Ishikawa (cell line): ENCODE data around the gene NUMB.

Experiments
- CEBPB ChIP-seq: IDR thresholded peaks from 2 replicates; pipeline ENCODE4 v1.6.1; 2012
- CREB1 ChIP-seq: IDR thresholded peaks from 2 replicates; pipeline ENCODE4 v1.6.1; 2012; ENCODE audit warnings: low read depth
- EGR1 ChIP-seq: IDR thresholded peaks from 2 replicates; pipeline ENCODE4 v1.6.1; 2012
- EP300 ChIP-seq: IDR thresholded peaks from 2 replicates; pipeline ENCODE4 v1.6.1; 2012; ENCODE audit warnings: borderline replicate concordance
- FOXM1 ChIP-seq: IDR thresholded peaks from 2 replicates; pipeline ENCODE4 v1.6.1; 2012; ENCODE audit warnings: low read depth, borderline replicate concordance
- MAX ChIP-seq: IDR thresholded peaks from 2 replicates; pipeline ENCODE4 v1.6.1; 2012
- NFIC ChIP-seq: IDR thresholded peaks from 2 replicates; pipeline ENCODE4 v1.6.1; 2012
- RAD21 ChIP-seq: IDR thresholded peaks from 2 replicates; pipeline ENCODE4 v1.6.1; 2012; ENCODE audit warnings: low read depth
- REST ChIP-seq: IDR thresholded peaks from 2 replicates; pipeline ENCODE4 v1.6.1; 2012; ENCODE audit warnings: low read depth, mild to moderate bottlenecking
- TAF1 ChIP-seq: IDR thresholded peaks from 2 replicates; pipeline ENCODE4 v1.6.1; 2012; ENCODE audit warnings: low read depth, mild to moderate bottlenecking
- TCF12 ChIP-seq: IDR thresholded peaks from 2 replicates; pipeline ENCODE4 v1.6.1; 2012; ENCODE audit warnings: low read depth
- TEAD4 ChIP-seq: IDR thresholded peaks from 2 replicates; pipeline ENCODE4 v1.6.1; 2012
- USF1 ChIP-seq: IDR thresholded peaks from 2 replicates; pipeline ENCODE4 v1.6.1; 2012
- YY1 ChIP-seq: IDR thresholded peaks from 2 replicates; pipeline ENCODE4 v1.6.1; 2012; ENCODE audit warnings: low read depth
- ZBTB7A ChIP-seq: IDR thresholded peaks from 2 replicates; pipeline ENCODE4 v1.6.1; 2012; ENCODE audit warnings: low read depth

Gene NUMB

GRCh38 chr14:73244541-73245290 lies 213.6 kb downstream of the NUMB start:
- TF ChIP-seq TCF12 (no peak), FOXM1 (no peak), USF1 (no peak)

GRCh38 chr14:73243748-73244147 lies 214.6 kb downstream of the NUMB start:
- TF ChIP-seq CREB1 (no peak), CEBPB (no peak), YY1 (no peak), TAF1 (no peak), NFIC (no peak), TCF12 (no peak), FOXM1 (no peak), REST (no peak), TEAD4 (no peak), ZBTB7A (no peak), EGR1 (no peak), USF1 (no peak), RAD21 (no peak), MAX (no peak), EP300 (no peak)

- no peak for TF ChIP-seq CREB1
- TF ChIP-seq EGR1 = no peak
- TF ChIP-seq USF1 = no peak
- no peak for TF ChIP-seq REST
- no peak for TF ChIP-seq MAX
- no peak for TF ChIP-seq RAD21
Measured at GRCh38 chr14:73243341-73243740, 215.0 kb downstream of the NUMB start.

- TF ChIP-seq TEAD4 (no peak), ZBTB7A (no peak), EP300 (no peak), CREB1 (no peak), YY1 (no peak)
Measured at GRCh38 chr14:73242357-73242901, 215.9 kb downstream of the NUMB start.

GRCh38 chr14:73241481-73242165 lies 216.7 kb downstream of the NUMB start:
- TF ChIP-seq TEAD4 (no peak), CEBPB (no peak), MAX (no peak), TAF1 (no peak), REST (no peak), ZBTB7A (no peak), USF1 (no peak), YY1 (no peak), CREB1 (no peak), FOXM1 (no peak), EGR1 (no peak), RAD21 (no peak)
